ENCODE results near the gene NCK2.
"Not testable (repeated sequence)": the region's sequence is repeated elsewhere in the genome, so short reads cannot be mapped to it uniquely, and the experiment has no call there.

NCK2 gene

GRCh38 chr2:105890856-105891255, 146.1 kb downstream of the NCK2 start:
- DNase-seq (ENCODE audit: low spot score) = no peak

- no peak for DNase-seq (ENCODE audit: low spot score)
These were observed 148.6 kb downstream of the NCK2 start for GRCh38 chr2:105893011-105893995.

GRCh38 chr2:105894327-105894944, 149.7 kb downstream of the NCK2 start:
- DNase-seq (ENCODE audit: low spot score) = no peak

- no peak for DNase-seq (ENCODE audit: low spot score)
These were observed 151.5 kb downstream of the NCK2 start for GRCh38 chr2:105895990-105896764.

GRCh38 chr2:105896765-105897163, 152.1 kb downstream of the NCK2 start:
- DNase-seq (ENCODE audit: low spot score) = no peak

GRCh38 chr2:105897694-105898093, 153.0 kb downstream of the NCK2 start:
- DNase-seq (ENCODE audit: low spot score) = not testable (repeated sequence)

- DNase-seq (ENCODE audit: low spot score) = no peak
These were observed 158.5 kb downstream of the NCK2 start for GRCh38 chr2:105903051-105903674.

GRCh38 chr2:105904938-105905337, 160.2 kb downstream of the NCK2 start:
- no peak for DNase-seq (ENCODE audit: low spot score)

- DNase-seq (ENCODE audit: low spot score) = no peak
These were observed 161.8 kb downstream of the NCK2 start for GRCh38 chr2:105906481-105906880.

GRCh38 chr2:105907184-105907583, 162.5 kb downstream of the NCK2 start:
- no peak for DNase-seq (ENCODE audit: low spot score)

GRCh38 chr2:105909215-105909614, 164.5 kb downstream of the NCK2 start:
- no peak for DNase-seq (ENCODE audit: low spot score)

- no peak for DNase-seq (ENCODE audit: low spot score)
These were observed 166.0 kb downstream of the NCK2 start for GRCh38 chr2:105910497-105911238.

- no peak for DNase-seq (ENCODE audit: low spot score)
These were observed 166.7 kb downstream of the NCK2 start for GRCh38 chr2:105911425-105911824.

- DNase-seq (ENCODE audit: low spot score) = no peak
These were observed 167.4 kb downstream of the NCK2 start for GRCh38 chr2:105912081-105912480.

GRCh38 chr2:105915005-105915558, 170.4 kb downstream of the NCK2 start:
- DNase-seq (ENCODE audit: low spot score) = no peak

- DNase-seq (ENCODE audit: low spot score) = no peak
These were observed 172.5 kb downstream of the NCK2 start for GRCh38 chr2:105917226-105917625.

GRCh38 chr2:105917688-105918087, 173.0 kb downstream of the NCK2 start:
- no peak for DNase-seq (ENCODE audit: low spot score)

- DNase-seq (ENCODE audit: low spot score) = peak; percentile 62
These were observed 174.6 kb downstream of the NCK2 start for GRCh38 chr2:105919191-105919811.

GRCh38 chr2:105919826-105920225, 175.1 kb downstream of the NCK2 start:
- no peak for DNase-seq (ENCODE audit: low spot score)

GRCh38 chr2:105924271-105924670, 179.6 kb downstream of the NCK2 start:
- DNase-seq (ENCODE audit: low spot score) = no peak
